ENCODE results near the gene KRTAP5-8.

- TF ChIP-seq TAF1 (IDR thresholded peaks at IDR 0.05; ENCODE audit: low read depth) (no peak), CEBPB (IDR thresholded peaks at IDR 0.05) (no peak), MAX (IDR thresholded peaks at IDR 0.05) (no peak), RAD21 (IDR thresholded peaks at IDR 0.05; ENCODE audit: low read depth) (no peak)
These were observed 44.0 kb downstream of the KRTAP5-8 start for GRCh38 chr11:71581826-71582225.

Data from Ishikawa (cell line).